Spleen (tissue), 7 donors: ENCODE results near the gene VPS9D1.

ENCODE experiments used
- POLR2AphosphoS5 ChIP-seq, 3 donors: sonication (generic); formaldehyde crosslinking; IDR thresholded peaks; one replicate each; pipeline ENCODE4 v1.5.1; 2017; ENCODE audit warnings: antibody characterized with exemption in 3 of 3
- TF ChIP-seq, protein P1 (sequence below), 11 experiments: fragments of 200-600 bp in 7 of 11; fragments of 450-650 bp in 4 of 11; sonication (generic) in 4 of 11; IDR thresholded peaks in 8 of 11; conservative IDR thresholded peaks in 3 of 11; 1 replicate in 7 of 11; 2 replicates in 4 of 11; pipeline versions ENCODE4 v1.4.0 to v1.8.0; 2016 to 2021; ENCODE audit warnings: antibody characterized with exemption in 11 of 11, inconsistent platforms in 4 of 11, mild to moderate bottlenecking in 1 of 11
- donor health status: DM: no; HTN: no; CAD: no; lungs with moderate emphysema.
- donor health status: DM: no; HTN: no; CAD: no.
- donor health status: DM: no; HTN: no; CAD: no.

DNA sequence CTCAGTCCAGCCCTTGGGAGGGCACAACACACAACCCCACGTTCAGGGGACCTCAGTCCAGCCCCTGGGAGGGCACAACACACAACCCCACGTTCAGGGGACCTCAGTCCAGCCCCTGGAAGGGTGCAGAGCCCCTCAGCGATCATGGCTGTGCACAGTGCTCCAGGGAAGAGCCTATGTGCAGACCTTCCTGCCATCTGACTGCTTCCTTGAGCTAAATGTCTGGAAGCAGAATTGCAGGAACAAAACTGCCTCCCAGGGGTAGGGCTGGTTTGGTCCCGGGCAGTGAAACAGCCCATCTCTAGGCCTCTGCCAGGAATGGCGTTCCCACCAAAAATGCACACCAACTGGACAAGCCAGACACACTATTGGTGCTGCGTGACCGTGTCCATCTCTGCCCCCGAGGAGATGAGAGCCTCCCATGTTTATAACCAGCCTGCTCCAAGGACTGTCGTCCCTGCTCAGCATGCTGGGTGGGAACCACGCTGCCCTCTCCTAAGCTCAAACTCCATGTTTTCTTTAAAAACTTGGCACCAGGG lies 44.7 kb upstream of the VPS9D1 start:
- TF ChIP-seq, protein P1, sequence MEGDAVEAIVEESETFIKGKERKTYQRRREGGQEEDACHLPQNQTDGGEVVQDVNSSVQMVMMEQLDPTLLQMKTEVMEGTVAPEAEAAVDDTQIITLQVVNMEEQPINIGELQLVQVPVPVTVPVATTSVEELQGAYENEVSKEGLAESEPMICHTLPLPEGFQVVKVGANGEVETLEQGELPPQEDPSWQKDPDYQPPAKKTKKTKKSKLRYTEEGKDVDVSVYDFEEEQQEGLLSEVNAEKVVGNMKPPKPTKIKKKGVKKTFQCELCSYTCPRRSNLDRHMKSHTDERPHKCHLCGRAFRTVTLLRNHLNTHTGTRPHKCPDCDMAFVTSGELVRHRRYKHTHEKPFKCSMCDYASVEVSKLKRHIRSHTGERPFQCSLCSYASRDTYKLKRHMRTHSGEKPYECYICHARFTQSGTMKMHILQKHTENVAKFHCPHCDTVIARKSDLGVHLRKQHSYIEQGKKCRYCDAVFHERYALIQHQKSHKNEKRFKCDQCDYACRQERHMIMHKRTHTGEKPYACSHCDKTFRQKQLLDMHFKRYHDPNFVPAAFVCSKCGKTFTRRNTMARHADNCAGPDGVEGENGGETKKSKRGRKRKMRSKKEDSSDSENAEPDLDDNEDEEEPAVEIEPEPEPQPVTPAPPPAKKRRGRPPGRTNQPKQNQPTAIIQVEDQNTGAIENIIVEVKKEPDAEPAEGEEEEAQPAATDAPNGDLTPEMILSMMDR (IDR thresholded peaks at IDR 0.05 in 8 of 11, conservative IDR thresholded peaks at IDR 0.05 in 3 of 11), result no peak
- TF ChIP-seq POLR2AphosphoS5 (IDR thresholded peaks at IDR 0.05), result no peak
